EL (cell line): ENCODE measurements around the gene TMEM176A.
"Not testable (repeated sequence)": the region's sequence is repeated elsewhere in the genome, so short reads cannot be mapped to it uniquely, and the experiment has no call there.

Experiments
- DNase-seq: peaks from one replicate; pipeline ENCODE4 v3.0.0-alpha.2; 2016

Gene TMEM176A

GRCh38 chr7:150788474-150789269, 11.9 kb upstream of the TMEM176A start:
- DNase-seq = peak; percentile 6

- no peak for DNase-seq
These were observed 10.0 kb upstream of the TMEM176A start for GRCh38 chr7:150790416-150791075.

GRCh38 chr7:150791304-150791703, 9.3 kb upstream of the TMEM176A start:
- no peak for DNase-seq

- no peak for DNase-seq
These were observed 8.7 kb upstream of the TMEM176A start for GRCh38 chr7:150791746-150792452.

GRCh38 chr7:150793569-150794238, 6.9 kb upstream of the TMEM176A start:
- no peak for DNase-seq

- DNase-seq = no peak
These were observed 2.9 kb upstream of the TMEM176A start for GRCh38 chr7:150797661-150798060.

- DNase-seq = no peak
These were observed 1.4 kb upstream of the TMEM176A start for GRCh38 chr7:150799156-150799555.

- DNase-seq = no peak
These were observed 608 bp upstream of the TMEM176A start, which contains the start of gene TMEM176B for GRCh38 chr7:150799741-150800580. Gene TMEM176B (minus strand): TSS chr7:150800364. CDS start chr7:150796569, 3,795 bp downstream.

GRCh38 chr7:150801242-150801945, 825 bp downstream of the TMEM176A start:
- no peak for DNase-seq

- no peak for DNase-seq
These were observed 1.6 kb downstream of the TMEM176A start for GRCh38 chr7:150801946-150802771.

GRCh38 chr7:150803161-150803860, 2.7 kb downstream of the TMEM176A start:
- no peak for DNase-seq

- no peak for DNase-seq
These were observed 4.2 kb downstream of the TMEM176A start for GRCh38 chr7:150804802-150805201.

- DNase-seq = no peak
These were observed 5.3 kb downstream of the TMEM176A start for GRCh38 chr7:150805864-150806263.

GRCh38 chr7:150806454-150806853, 5.9 kb downstream of the TMEM176A start:
- no peak for DNase-seq

- DNase-seq = no peak
These were observed 6.3 kb downstream of the TMEM176A start for GRCh38 chr7:150806863-150807262.

GRCh38 chr7:150807616-150808438, 7.3 kb downstream of the TMEM176A start:
- not testable (repeated sequence) for DNase-seq

- DNase-seq = no peak
These were observed 13.9 kb downstream of the TMEM176A start for GRCh38 chr7:150814328-150815001.

- no peak for DNase-seq
These were observed 18.4 kb downstream of the TMEM176A start for GRCh38 chr7:150818971-150819370.
